T-helper 17 cell (primary cell): ENCODE results near the gene TEN1. TPM values are rescaled to one million over a fixed set of nuclear protein-coding genes. Genes with fewer than 3 reads are reported as not detected.
"Not testable (repeated sequence)": the region's sequence is repeated elsewhere in the genome, so short reads cannot be mapped to it uniquely, and the experiment has no call there.

ENCODE experiments used
- ATAC-seq: fragments of 150-1000 bp; cut with Tn5 transposase; 2 replicates; pipeline ENCODE4 v1.10.0; 2021; ENCODE audit warnings: mild to moderate bottlenecking, moderate library complexity
- DNase-seq, 3 donors: peaks; one replicate each; pipeline versions ENCODE4 v3.0.0 to v3.0.0-alpha.2; 2020 to 2021
- H3K9me3 ChIP-seq: one replicate; pipeline ENCODE4 v1.7.0; 2013; ENCODE audit warnings: low read length, mild to moderate bottlenecking; ENCODE audit not compliant: control insufficient read depth, poor library complexity, severe bottlenecking
- H3K27ac Mint-ChIP-seq: one replicate; pipeline ENCODE4 v1.8.0; 2022; ENCODE audit warnings: mild to moderate bottlenecking, moderate library complexity, mixed read lengths
- H3K27me3 Mint-ChIP-seq: one replicate; pipeline ENCODE4 v1.8.0; 2022; ENCODE audit warnings: mixed read lengths
- H3K36me3 Mint-ChIP-seq: one replicate; pipeline ENCODE4 v1.8.0; 2022; ENCODE audit warnings: low read depth, mixed read lengths
- H3K4me1 Mint-ChIP-seq: one replicate; pipeline ENCODE4 v1.8.0; 2022; ENCODE audit warnings: mild to moderate bottlenecking, mixed read lengths
- H3K4me3 Mint-ChIP-seq: one replicate; pipeline ENCODE4 v1.8.0; 2022; ENCODE audit warnings: mild to moderate bottlenecking, moderate library complexity, mixed read lengths
- total RNA-seq, 4 donors: library from RNA in 2 of 4; stranded (reverse) in 2 of 4; gene quantifications; one replicate each; pipeline ENCODE4 v1.2.3 and lab custom pipeline; 2022 to 2026

TEN1 gene
- total RNA-seq, 2 donors from 2014 or later: 10.3 to 13.4 TPM

- Mint-ChIP-seq H3K27me3 (no peaks in the 10 kb centered on the region), H3K36me3 (no peaks in the 10 kb centered on the region), H3K4me3 (no peak overlapping the region), H3K4me1 (peaks cover 13% of the 10 kb centered on the region), H3K27ac (no peak overlapping the region)
- ATAC-seq: no peak
- DNase-seq: no peak
- H3K9me3 ChIP-seq: no peaks in the 10 kb centered on the region
These were observed 53.7 kb downstream of the TEN1 start for GRCh38 chr17:76032780-76033108.

GRCh38 chr17:76033139-76033538 is 54.1 kb downstream of the TEN1 start:
- no peaks in the 10 kb centered on the region for H3K9me3 ChIP-seq
- no peaks in the 10 kb centered on the region for H3K27me3 Mint-ChIP-seq
- peaks cover 13% of the 10 kb centered on the region for H3K4me1 Mint-ChIP-seq
- no peak overlapping the region for H3K27ac Mint-ChIP-seq
- H3K36me3 Mint-ChIP-seq: no peaks in the 10 kb centered on the region
- H3K4me3 Mint-ChIP-seq: no peak overlapping the region
- ATAC-seq (no peak), DNase-seq (no peak)

GRCh38 chr17:76034428-76035350 is 55.6 kb downstream of the TEN1 start:
- H3K27ac Mint-ChIP-seq: no peak overlapping the region
- ATAC-seq (no peak), DNase-seq (no peak)
- no peaks in the 10 kb centered on the region for H3K9me3 ChIP-seq
- H3K4me3 Mint-ChIP-seq: no peak overlapping the region
- H3K36me3 Mint-ChIP-seq: peaks cover 2% of the 10 kb centered on the region
- no peaks in the 10 kb centered on the region for H3K27me3 Mint-ChIP-seq
- H3K4me1 Mint-ChIP-seq: peaks cover 6% of the 10 kb centered on the region

GRCh38 chr17:76036497-76037261 is 57.6 kb downstream of the TEN1 start:
- no peak for DNase-seq
- Mint-ChIP-seq H3K4me1 (peaks cover 5% of the 10 kb centered on the region), H3K36me3 (peaks cover 7% of the 10 kb centered on the region), H3K27ac (no peak overlapping the region), H3K27me3 (no peaks in the 10 kb centered on the region), H3K4me3 (no peak overlapping the region)
- H3K9me3 ChIP-seq: no peaks in the 10 kb centered on the region
- no peak for ATAC-seq

GRCh38 chr17:76038050-76038449 is 59.0 kb downstream of the TEN1 start:
- Mint-ChIP-seq H3K4me1 (peaks cover 5% of the 10 kb centered on the region), H3K4me3 (no peak overlapping the region), H3K27ac (no peak overlapping the region), H3K36me3 (peaks cover 7% of the 10 kb centered on the region), H3K27me3 (no peaks in the 10 kb centered on the region)
- H3K9me3 ChIP-seq: no peaks in the 10 kb centered on the region
- DNase-seq (no peak), ATAC-seq (no peak)

DNA sequence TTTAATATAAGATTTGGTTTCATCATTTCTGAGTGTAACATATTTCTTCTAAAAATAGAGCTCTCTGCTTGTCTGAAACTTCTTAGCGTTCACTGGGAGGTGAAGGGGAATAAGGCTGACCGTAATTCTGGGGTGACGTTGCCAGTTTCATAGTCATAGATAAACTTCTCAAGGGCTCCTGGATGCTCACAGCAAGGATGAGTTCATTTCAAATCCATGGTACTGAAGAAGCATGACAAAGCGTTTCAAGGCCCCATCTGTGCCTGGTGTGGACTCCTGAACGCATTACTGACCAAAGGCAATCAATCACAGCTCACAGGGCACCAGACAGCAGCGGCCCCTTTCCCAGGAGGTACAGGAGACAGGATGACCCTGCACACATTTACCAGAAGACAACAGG is 60.1 kb downstream of the TEN1 start:
- no peak overlapping the region for H3K4me3 Mint-ChIP-seq
- DNase-seq (no peak), ATAC-seq (no peak)
- H3K4me1 Mint-ChIP-seq: peaks cover 5% of the 10 kb centered on the region
- H3K27me3 Mint-ChIP-seq: no peaks in the 10 kb centered on the region
- no peaks in the 10 kb centered on the region for H3K9me3 ChIP-seq
- peaks cover 9% of the 10 kb centered on the region for H3K36me3 Mint-ChIP-seq
- H3K27ac Mint-ChIP-seq: no peak overlapping the region

DNA sequence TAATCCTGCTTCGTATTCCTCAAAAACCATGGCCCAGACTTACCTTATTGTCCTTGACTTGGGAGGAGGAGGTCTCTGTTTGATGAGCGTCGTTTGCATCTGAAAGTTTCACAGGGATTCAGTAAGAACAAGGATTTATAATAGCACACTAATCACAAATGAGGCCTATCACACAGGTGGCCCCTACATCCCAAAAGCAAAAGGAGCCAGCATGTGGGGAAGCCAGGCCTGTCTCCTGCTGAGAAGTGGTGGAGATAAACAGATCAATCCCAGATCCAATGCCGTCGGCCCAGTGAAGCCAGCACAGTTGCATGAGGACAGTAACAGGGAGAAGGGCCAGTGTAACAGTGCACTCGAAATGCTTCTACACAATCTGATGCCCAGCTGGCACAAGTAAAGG is 61.3 kb downstream of the TEN1 start:
- H3K4me1 Mint-ChIP-seq: peaks cover 2% of the 10 kb centered on the region
- H3K27ac Mint-ChIP-seq: no peak overlapping the region
- H3K4me3 Mint-ChIP-seq: no peak overlapping the region
- no peaks in the 10 kb centered on the region for H3K9me3 ChIP-seq
- DNase-seq (no peak), ATAC-seq (no peak)
- peaks cover 10% of the 10 kb centered on the region for H3K36me3 Mint-ChIP-seq
- no peaks in the 10 kb centered on the region for H3K27me3 Mint-ChIP-seq

DNA sequence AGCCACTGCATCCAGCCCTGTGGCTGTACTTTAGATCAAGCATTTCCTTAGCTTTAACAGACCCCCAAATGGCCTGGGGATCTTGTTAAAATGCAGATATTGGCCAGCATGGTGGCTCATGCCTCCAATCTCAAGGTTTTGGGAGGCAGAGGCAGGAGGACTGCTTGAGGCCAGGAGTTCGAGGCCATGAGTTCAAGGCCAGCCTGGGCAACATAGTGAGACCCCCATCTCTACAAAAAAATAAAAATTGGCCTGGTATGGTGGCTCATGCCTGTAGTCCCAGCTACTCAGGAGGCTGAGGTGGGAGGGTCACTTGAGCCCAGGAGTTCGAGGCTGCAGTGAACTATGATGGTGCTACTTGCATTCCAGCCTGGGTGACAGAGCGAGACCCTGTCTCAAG is 63.8 kb downstream of the TEN1 start:
- ATAC-seq, H3K4me3 Mint-ChIP-seq, H3K4me1 Mint-ChIP-seq, DNase-seq, H3K9me3 ChIP-seq, H3K27ac Mint-ChIP-seq, H3K27me3 Mint-ChIP-seq: not testable (repeated sequence)
- H3K36me3 Mint-ChIP-seq: peaks cover 10% of the 10 kb centered on the region

GRCh38 chr17:76044475-76045007 is 65.5 kb downstream of the TEN1 start:
- H3K9me3 ChIP-seq, H3K4me3 Mint-ChIP-seq, DNase-seq, H3K27me3 Mint-ChIP-seq, ATAC-seq: not testable (repeated sequence)
- Mint-ChIP-seq H3K36me3 (peaks cover 14% of the 10 kb centered on the region), H3K4me1 (peaks cover 18% of the 10 kb centered on the region), H3K27ac (peak overlapping the region; percentile 14)

DNA sequence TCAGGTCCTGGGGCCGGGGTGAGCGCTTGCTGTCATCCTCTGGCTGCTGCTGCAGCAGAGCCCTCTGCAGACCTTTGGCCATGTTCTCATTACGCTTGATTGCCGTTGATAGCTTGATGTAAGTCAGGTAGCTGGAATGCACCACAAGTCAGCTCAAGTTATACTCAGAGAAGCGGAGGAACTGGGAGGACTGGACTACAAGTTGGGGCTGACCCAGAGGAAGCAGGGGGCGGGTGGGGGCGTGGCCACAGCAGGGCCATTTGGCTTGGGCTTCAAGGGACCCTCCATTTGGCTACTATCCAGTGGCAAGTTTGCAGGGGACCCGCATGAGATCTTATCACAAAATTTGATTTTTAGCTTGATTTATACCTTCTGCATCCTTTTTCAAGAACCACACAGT is 67.0 kb downstream of the TEN1 start:
- Mint-ChIP-seq H3K4me3 (no peak overlapping the region), H3K27me3 (no peaks in the 10 kb centered on the region), H3K27ac (no peak overlapping the region), H3K36me3 (peaks cover 13% of the 10 kb centered on the region), H3K4me1 (peaks cover 23% of the 10 kb centered on the region)
- DNase-seq (no peak), ATAC-seq (no peak)
- H3K9me3 ChIP-seq: no peaks in the 10 kb centered on the region

- no peak for ATAC-seq
- H3K4me1 Mint-ChIP-seq: peaks cover 23% of the 10 kb centered on the region
- peaks cover 13% of the 10 kb centered on the region for H3K36me3 Mint-ChIP-seq
- H3K4me3 Mint-ChIP-seq: no peak overlapping the region
- no peaks in the 10 kb centered on the region for H3K27me3 Mint-ChIP-seq
- peak overlapping the region; percentile 97 for H3K27ac Mint-ChIP-seq
- H3K9me3 ChIP-seq: no peaks in the 10 kb centered on the region
- DNase-seq: no peak
These were observed 69.1 kb downstream of the TEN1 start for GRCh38 chr17:76048025-76048605.

GRCh38 chr17:76048711-76049110 is 69.7 kb downstream of the TEN1 start:
- peak overlapping the region; percentile 97 for H3K27ac Mint-ChIP-seq

DNA sequence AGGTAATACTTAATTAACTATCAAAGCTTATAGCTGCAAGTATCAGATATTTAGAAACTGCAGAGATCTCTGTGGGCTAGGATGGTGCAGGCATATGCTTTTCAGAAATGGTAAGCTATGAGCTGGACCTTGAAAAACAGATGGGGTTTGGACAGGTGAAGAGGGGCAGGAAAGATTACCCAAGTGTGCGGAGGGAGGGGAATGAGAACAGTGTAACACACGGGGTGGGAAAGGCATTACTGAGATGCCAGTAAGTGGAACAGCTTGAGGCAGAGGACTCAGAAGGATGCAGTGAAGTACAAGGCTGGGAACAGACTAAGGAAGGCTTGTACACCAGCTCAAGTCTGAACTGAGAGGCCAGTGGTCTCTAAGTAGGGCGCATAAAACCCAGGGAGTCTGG is 70.2 kb downstream of the TEN1 start:
- ATAC-seq (no peak), DNase-seq (no peak)
- no peak overlapping the region for H3K4me3 Mint-ChIP-seq
- peaks cover 10% of the 10 kb centered on the region for H3K36me3 Mint-ChIP-seq
- no peaks in the 10 kb centered on the region for H3K27me3 Mint-ChIP-seq
- no peaks in the 10 kb centered on the region for H3K9me3 ChIP-seq
- H3K27ac Mint-ChIP-seq: peak overlapping the region; percentile 97
- peaks cover 25% of the 10 kb centered on the region for H3K4me1 Mint-ChIP-seq

More at GRCh38 chr17:76048711-76049110, 69.7 kb downstream of the TEN1 start:
- H3K9me3 ChIP-seq: no peaks in the 10 kb centered on the region
- DNase-seq (no peak), ATAC-seq (peak; percentile 80)
- H3K4me3 Mint-ChIP-seq: no peak overlapping the region
- H3K4me1 Mint-ChIP-seq: peaks cover 23% of the 10 kb centered on the region
- no peaks in the 10 kb centered on the region for H3K27me3 Mint-ChIP-seq
- H3K36me3 Mint-ChIP-seq: peaks cover 13% of the 10 kb centered on the region
